SK-N-SH (cell line): ENCODE data around the gene VWC2L. TPM values are rescaled to one million over a fixed set of nuclear protein-coding genes. Genes with fewer than 3 reads are reported as not detected.

Source experiments
- CTCF ChIA-PET: fragments of 300-600, 350-600 bp; formaldehyde crosslinking; extraction: SDS; loops from one replicate; lab custom pipeline; 2021; lab: Yijun Ruan, JAX
- POLR2A ChIA-PET: fragments of 350-600 bp; sonication (Branson Sonifier 250); formaldehyde crosslinking; extraction: SDS; loops from one replicate; lab custom pipeline; 2020; ENCODE audit warnings: antibody characterized with exemption, inconsistent platforms; lab: Yijun Ruan, JAX
- DNase-seq: peaks from one replicate; pipeline ENCODE4 v3.0.0; 2012
- H2AFZ ChIP-seq: fragments of 200-600 bp; sonication (generic); 2 replicates; pipeline ENCODE4 v1.8.1; 2016; ENCODE audit warnings: antibody characterized with exemption, mild to moderate bottlenecking, low read depth
- H3F3A ChIP-seq: fragments of 200-600 bp; sonication (generic); replicated peaks from 2 replicates; pipeline ENCODE3; 2016; ENCODE audit warnings: antibody characterized with exemption, mild to moderate bottlenecking; ENCODE audit not compliant: insufficient read depth
- H3K27ac ChIP-seq, 2 experiments: fragments of 200-500 bp in 1 of 2; fragments of 200-600 bp in 1 of 2; sonication (Bioruptor generic) in 1 of 2; sonication (generic), shearing (Covaris generic) in 1 of 2; 2 replicates each; pipeline versions ENCODE4 v1.5.1 to v1.6.1; 2014 to 2016; ENCODE audit warnings: low read depth in 2 of 2, inconsistent platforms in 1 of 2, low read length in 1 of 2, mild to moderate bottlenecking in 1 of 2, mixed read lengths in 1 of 2
- H3K27me3 ChIP-seq: fragments of 200-600 bp; sonication (generic), shearing (Covaris generic); 2 replicates; pipeline ENCODE4 v1.6.1; 2016; ENCODE audit warnings: mixed run types; ENCODE audit not compliant: insufficient read depth
- H3K36me3 ChIP-seq, 2 experiments: fragments of 200-500 bp in 1 of 2; fragments of 200-600 bp in 1 of 2; sonication (Bioruptor generic) in 1 of 2; sonication (generic) in 1 of 2; replicated peaks in 1 of 2; 2 replicates each; pipeline versions ENCODE3 to v1.5.1; 2014 to 2016; ENCODE audit warnings: low read length in 1 of 2, mild to moderate bottlenecking in 1 of 2; ENCODE audit not compliant: insufficient read depth in 2 of 2, control insufficient read depth in 1 of 2
- H3K4me1 ChIP-seq, 2 experiments: fragments of 200-500 bp in 1 of 2; fragments of 200-600 bp in 1 of 2; sonication (Bioruptor generic) in 1 of 2; sonication (generic), shearing (Covaris generic) in 1 of 2; 2 replicates each; pipeline versions ENCODE4 v1.5.1 to v1.6.1; 2014 to 2016; ENCODE audit warnings: low read depth in 1 of 2, low read length in 1 of 2, mixed run types in 1 of 2; ENCODE audit not compliant: insufficient read depth in 2 of 2, control insufficient read depth in 1 of 2
- H3K4me2 ChIP-seq: fragments of 200-600 bp; sonication (generic), shearing (Covaris generic); 2 replicates; pipeline ENCODE4 v1.6.1; 2017; ENCODE audit warnings: mixed run types
- H3K4me3 ChIP-seq, 2 experiments: fragments of 200-500 bp in 1 of 2; fragments of 200-600 bp in 1 of 2; sonication (Bioruptor generic) in 1 of 2; sonication (generic), shearing (Covaris generic) in 1 of 2; 2 replicates each; pipeline versions ENCODE4 v1.5.1 to v1.8.1; 2014 to 2016; ENCODE audit warnings: low read depth in 2 of 2, inconsistent platforms in 1 of 2, low read length in 1 of 2, mild to moderate bottlenecking in 1 of 2, mixed read lengths in 1 of 2, moderate library complexity in 1 of 2
- H3K79me2 ChIP-seq: fragments of 200-600 bp; sonication (generic); 2 replicates; pipeline ENCODE4 v1.8.1; 2017; ENCODE audit warnings: mild to moderate bottlenecking; ENCODE audit not compliant: insufficient read depth
- H3K9ac ChIP-seq: fragments of 200-600 bp; sonication (generic); 2 replicates; pipeline ENCODE4 v1.6.1; 2017; ENCODE audit warnings: mixed run types
- H3K9me2 ChIP-seq: fragments of 200-600 bp; sonication (generic); 2 replicates; pipeline ENCODE4 v1.6.1; 2017; ENCODE audit warnings: mixed run types
- H3K9me3 ChIP-seq: fragments of 200-600 bp; sonication (generic); 2 replicates; pipeline ENCODE4 v1.6.1; 2017; ENCODE audit warnings: mixed run types, mild to moderate bottlenecking, moderate library complexity
- H4K20me1 ChIP-seq: fragments of 200-600 bp; sonication (generic); 2 replicates; pipeline ENCODE4 v1.6.1; 2017; ENCODE audit warnings: mild to moderate bottlenecking, mixed run types; ENCODE audit not compliant: insufficient read depth
- CHD2 ChIP-seq: fragments of 150-350 bp; IDR thresholded peaks from 2 replicates; pipeline ENCODE4 v1.6.1; 2018; ENCODE audit warnings: low read length; ENCODE audit not compliant: partially characterized antibody
- ELF1 ChIP-seq: IDR thresholded peaks from 2 replicates; pipeline ENCODE4 v1.4.0; 2012
- EP300 ChIP-seq, 2 experiments: IDR thresholded peaks; 2 replicates each; pipeline versions ENCODE4 v1.4.0 to v1.6.1; 2012; ENCODE audit warnings: borderline replicate concordance in 1 of 2, low read depth in 1 of 2, low read length in 1 of 2
- FOSL2 ChIP-seq: IDR thresholded peaks from 2 replicates; pipeline ENCODE4 v1.4.0; 2012; ENCODE audit warnings: low read depth, mild to moderate bottlenecking, moderate library complexity, borderline replicate concordance
- FOXJ3 ChIP-seq: sonication (generic); formaldehyde crosslinking; IDR thresholded peaks from 2 replicates; pipeline ENCODE4 v1.5.1; 2020; ENCODE audit warnings: mild to moderate bottlenecking, missing genetic modification reagents
- FOXM1 ChIP-seq: IDR thresholded peaks from 2 replicates; pipeline ENCODE4 v1.4.0; 2012; ENCODE audit warnings: low read depth, mild to moderate bottlenecking
- GABPA ChIP-seq: IDR thresholded peaks from 2 replicates; pipeline ENCODE4 v1.4.0; 2012; ENCODE audit warnings: low read depth, mild to moderate bottlenecking
- JUND ChIP-seq: IDR thresholded peaks from 2 replicates; pipeline ENCODE4 v1.4.0; 2012
- MEF2A ChIP-seq: IDR thresholded peaks from 2 replicates; pipeline ENCODE4 v1.4.0; 2012; ENCODE audit warnings: low read depth, borderline replicate concordance
- RFX5 ChIP-seq: IDR thresholded peaks from 2 replicates; pipeline ENCODE4 v1.6.1; 2012; ENCODE audit warnings: mild to moderate bottlenecking, improper control_type of control experiment, low read length
- RXRA ChIP-seq: IDR thresholded peaks from 2 replicates; pipeline ENCODE4 v1.4.0; 2012; ENCODE audit warnings: low read depth, mild to moderate bottlenecking, borderline replicate concordance
- SIN3A ChIP-seq: IDR thresholded peaks from 2 replicates; pipeline ENCODE4 v1.6.1; 2012; ENCODE audit warnings: low read depth, mild to moderate bottlenecking, low read length, moderate library complexity, borderline replicate concordance
- SMC3 ChIP-seq: IDR thresholded peaks from 2 replicates; pipeline ENCODE4 v1.6.1; 2012; ENCODE audit warnings: low read depth, low read length, improper control_type of control experiment
- TAF1 ChIP-seq: IDR thresholded peaks from 2 replicates; pipeline ENCODE4 v1.6.1; 2012; ENCODE audit warnings: low read depth, mild to moderate bottlenecking, low read length, moderate library complexity, borderline replicate concordance
- TCF12 ChIP-seq: IDR thresholded peaks from 2 replicates; pipeline ENCODE4 v1.4.0; 2012
- WGBS: methylation state at CpG from one replicate; pipeline ENCODE4 v1.1.6; 2017; ENCODE audit warnings: low lambda C conversion rate; 5-methylcytosine and 5-hydroxymethylcytosine counted together
- polyA plus RNA-seq, 3 experiments: library from polyadenylated mRNA; depleted of rRNA; stranded (reverse); fragments of >200 nt; gene quantifications; 2 replicates each; pipeline ENCODE4 v1.2.3, GENCODE V29; 2012
- TF ChIP-seq, protein P1 (sequence below): IDR thresholded peaks from 2 replicates; pipeline ENCODE4 v1.4.0; 2012; ENCODE audit warnings: low read depth, borderline replicate concordance
- TF ChIP-seq, protein P2 (sequence below): IDR thresholded peaks from 2 replicates; pipeline ENCODE4 v1.6.1; 2012; ENCODE audit warnings: mild to moderate bottlenecking, low read depth, low read length, moderate library complexity
- TF ChIP-seq, protein P3 (sequence below): fragments of 200-600 bp; sonication (generic); IDR thresholded peaks from 2 replicates; pipeline ENCODE4 v1.6.1; 2017; ENCODE audit warnings: antibody characterized with exemption, mild to moderate bottlenecking, moderate library complexity
- TF ChIP-seq, protein P4 (sequence below): IDR thresholded peaks from 2 replicates; pipeline ENCODE4 v1.4.0; 2012; ENCODE audit warnings: low read depth

VWC2L gene
- polyA plus RNA-seq, 1 of the 3 experiments (the other 2 are of a cell fraction), result not detected

DNA sequence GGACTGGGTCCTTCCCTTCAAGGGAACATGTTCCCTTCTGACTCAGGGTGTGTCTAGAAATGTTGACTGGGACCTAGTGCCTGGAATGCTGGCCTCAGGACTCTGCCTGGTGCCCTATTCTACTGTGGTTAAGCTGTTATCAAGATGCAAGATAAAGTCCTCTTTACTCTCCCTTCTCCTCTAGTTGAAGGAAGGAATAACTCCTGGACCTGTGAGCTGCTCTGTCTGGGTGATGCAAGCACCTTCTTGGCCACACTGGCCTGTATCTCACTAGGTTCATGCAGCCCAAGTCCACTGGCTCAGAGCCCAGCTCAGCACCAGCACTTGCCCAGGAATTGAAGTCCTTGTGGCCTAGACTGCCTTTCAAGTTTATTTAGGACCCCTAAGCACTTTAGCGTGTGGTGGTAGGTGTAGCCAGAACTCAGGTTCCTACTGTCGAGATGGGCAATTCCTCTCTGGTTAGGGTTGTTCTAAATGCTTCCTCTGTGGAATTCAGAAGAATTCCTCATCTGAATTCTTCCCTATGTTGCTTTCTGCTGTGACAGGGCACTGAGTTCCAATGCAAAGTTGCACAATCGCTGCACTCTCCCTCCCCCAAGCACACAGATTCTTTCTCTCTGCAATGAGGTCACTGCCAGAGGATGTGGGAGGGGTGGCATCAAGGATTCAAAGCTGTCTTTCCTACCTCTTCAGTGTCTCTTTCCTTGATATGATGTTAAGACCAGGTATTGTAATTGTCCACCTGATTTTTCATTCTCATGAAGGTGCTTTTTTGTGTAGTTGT, 54.7 kb downstream of the VWC2L start:
- Histone ChIP-seq H3K36me3 (no peaks in the 10 kb centered on the region), H3K9me2 (no peaks in the 10 kb centered on the region), H3K27me3 (no peaks in the 10 kb centered on the region), H3K9me3 (no peaks in the 10 kb centered on the region)
- CTCF ChIA-PET, result no interaction called here
- TF ChIP-seq, protein P1, sequence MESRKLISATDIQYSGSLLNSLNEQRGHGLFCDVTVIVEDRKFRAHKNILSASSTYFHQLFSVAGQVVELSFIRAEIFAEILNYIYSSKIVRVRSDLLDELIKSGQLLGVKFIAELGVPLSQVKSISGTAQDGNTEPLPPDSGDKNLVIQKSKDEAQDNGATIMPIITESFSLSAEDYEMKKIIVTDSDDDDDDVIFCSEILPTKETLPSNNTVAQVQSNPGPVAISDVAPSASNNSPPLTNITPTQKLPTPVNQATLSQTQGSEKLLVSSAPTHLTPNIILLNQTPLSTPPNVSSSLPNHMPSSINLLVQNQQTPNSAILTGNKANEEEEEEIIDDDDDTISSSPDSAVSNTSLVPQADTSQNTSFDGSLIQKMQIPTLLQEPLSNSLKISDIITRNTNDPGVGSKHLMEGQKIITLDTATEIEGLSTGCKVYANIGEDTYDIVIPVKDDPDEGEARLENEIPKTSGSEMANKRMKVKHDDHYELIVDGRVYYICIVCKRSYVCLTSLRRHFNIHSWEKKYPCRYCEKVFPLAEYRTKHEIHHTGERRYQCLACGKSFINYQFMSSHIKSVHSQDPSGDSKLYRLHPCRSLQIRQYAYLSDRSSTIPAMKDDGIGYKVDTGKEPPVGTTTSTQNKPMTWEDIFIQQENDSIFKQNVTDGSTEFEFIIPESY, result no peak
- TF ChIP-seq, protein P2, sequence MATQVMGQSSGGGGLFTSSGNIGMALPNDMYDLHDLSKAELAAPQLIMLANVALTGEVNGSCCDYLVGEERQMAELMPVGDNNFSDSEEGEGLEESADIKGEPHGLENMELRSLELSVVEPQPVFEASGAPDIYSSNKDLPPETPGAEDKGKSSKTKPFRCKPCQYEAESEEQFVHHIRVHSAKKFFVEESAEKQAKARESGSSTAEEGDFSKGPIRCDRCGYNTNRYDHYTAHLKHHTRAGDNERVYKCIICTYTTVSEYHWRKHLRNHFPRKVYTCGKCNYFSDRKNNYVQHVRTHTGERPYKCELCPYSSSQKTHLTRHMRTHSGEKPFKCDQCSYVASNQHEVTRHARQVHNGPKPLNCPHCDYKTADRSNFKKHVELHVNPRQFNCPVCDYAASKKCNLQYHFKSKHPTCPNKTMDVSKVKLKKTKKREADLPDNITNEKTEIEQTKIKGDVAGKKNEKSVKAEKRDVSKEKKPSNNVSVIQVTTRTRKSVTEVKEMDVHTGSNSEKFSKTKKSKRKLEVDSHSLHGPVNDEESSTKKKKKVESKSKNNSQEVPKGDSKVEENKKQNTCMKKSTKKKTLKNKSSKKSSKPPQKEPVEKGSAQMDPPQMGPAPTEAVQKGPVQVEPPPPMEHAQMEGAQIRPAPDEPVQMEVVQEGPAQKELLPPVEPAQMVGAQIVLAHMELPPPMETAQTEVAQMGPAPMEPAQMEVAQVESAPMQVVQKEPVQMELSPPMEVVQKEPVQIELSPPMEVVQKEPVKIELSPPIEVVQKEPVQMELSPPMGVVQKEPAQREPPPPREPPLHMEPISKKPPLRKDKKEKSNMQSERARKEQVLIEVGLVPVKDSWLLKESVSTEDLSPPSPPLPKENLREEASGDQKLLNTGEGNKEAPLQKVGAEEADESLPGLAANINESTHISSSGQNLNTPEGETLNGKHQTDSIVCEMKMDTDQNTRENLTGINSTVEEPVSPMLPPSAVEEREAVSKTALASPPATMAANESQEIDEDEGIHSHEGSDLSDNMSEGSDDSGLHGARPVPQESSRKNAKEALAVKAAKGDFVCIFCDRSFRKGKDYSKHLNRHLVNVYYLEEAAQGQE, result no peak
- TF ChIP-seq RXRA, result no peak
- TF ChIP-seq GABPA, result no peak
- TF ChIP-seq SIN3A, result no peak
- no peak for TF ChIP-seq ELF1
- TF ChIP-seq FOXJ3 (CRISPR knock-in tag), result no peak
- no peak for TF ChIP-seq TAF1
- TF ChIP-seq RFX5, result no peak
- TF ChIP-seq SMC3, result no peak
- no peak for TF ChIP-seq JUND
- TF ChIP-seq, protein P3, sequence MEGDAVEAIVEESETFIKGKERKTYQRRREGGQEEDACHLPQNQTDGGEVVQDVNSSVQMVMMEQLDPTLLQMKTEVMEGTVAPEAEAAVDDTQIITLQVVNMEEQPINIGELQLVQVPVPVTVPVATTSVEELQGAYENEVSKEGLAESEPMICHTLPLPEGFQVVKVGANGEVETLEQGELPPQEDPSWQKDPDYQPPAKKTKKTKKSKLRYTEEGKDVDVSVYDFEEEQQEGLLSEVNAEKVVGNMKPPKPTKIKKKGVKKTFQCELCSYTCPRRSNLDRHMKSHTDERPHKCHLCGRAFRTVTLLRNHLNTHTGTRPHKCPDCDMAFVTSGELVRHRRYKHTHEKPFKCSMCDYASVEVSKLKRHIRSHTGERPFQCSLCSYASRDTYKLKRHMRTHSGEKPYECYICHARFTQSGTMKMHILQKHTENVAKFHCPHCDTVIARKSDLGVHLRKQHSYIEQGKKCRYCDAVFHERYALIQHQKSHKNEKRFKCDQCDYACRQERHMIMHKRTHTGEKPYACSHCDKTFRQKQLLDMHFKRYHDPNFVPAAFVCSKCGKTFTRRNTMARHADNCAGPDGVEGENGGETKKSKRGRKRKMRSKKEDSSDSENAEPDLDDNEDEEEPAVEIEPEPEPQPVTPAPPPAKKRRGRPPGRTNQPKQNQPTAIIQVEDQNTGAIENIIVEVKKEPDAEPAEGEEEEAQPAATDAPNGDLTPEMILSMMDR, result no peak
- no peak for TF ChIP-seq CHD2
- TF ChIP-seq, protein P4, sequence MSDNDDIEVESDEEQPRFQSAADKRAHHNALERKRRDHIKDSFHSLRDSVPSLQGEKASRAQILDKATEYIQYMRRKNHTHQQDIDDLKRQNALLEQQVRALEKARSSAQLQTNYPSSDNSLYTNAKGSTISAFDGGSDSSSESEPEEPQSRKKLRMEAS, result no peak
- no peak for TF ChIP-seq FOXM1
- no peak for TF ChIP-seq FOSL2
- TF ChIP-seq EP300 (IDR thresholded peaks at IDR 0.05; ENCODE audit: borderline replicate concordance in 1 of 2, low read depth in 1 of 2, low read length in 1 of 2), result no peak
- no peak for TF ChIP-seq TCF12
- no peak for TF ChIP-seq MEF2A
- TF ChIP-seq, all 33 proteins: peak for 0
- Histone ChIP-seq H3K79me2 (no peaks in the 10 kb centered on the region), H4K20me1 (no peaks in the 10 kb centered on the region), H3K9ac (no peak overlapping the region), H2AFZ (no peak overlapping the region), H3K4me1 (no peaks in the 10 kb centered on the region), H3K4me2 (no peak overlapping the region), H3K4me3 (no peak overlapping the region), H3F3A (no peaks in the 10 kb centered on the region), H3K27ac (no peak overlapping the region)
- POLR2A ChIA-PET, result no interaction called here
- 39% methylated on average over 3 of the region's 3 CpGs for WGBS
- DNase-seq, result no peak
